Left ventricle myocardium inferior (tissue), 1 donor: ENCODE measurements around the gene UBFD1. TPM values are rescaled to one million over a fixed set of nuclear protein-coding genes. Genes with fewer than 3 reads are reported as not detected.
"Not testable (repeated sequence)": the region's sequence is repeated elsewhere in the genome, so short reads cannot be mapped to it uniquely, and the experiment has no call there.

Experiments used
- DNase-seq: peaks from one replicate; pipeline ENCODE4 v3.0.0-alpha.2; 2020
- H3K27ac ChIP-seq: fragments of 200-600 bp; replicated peaks from 2 replicates; pipeline ENCODE4 v1.8.0; 2021
- H3K27me3 ChIP-seq: fragments of 200-600 bp; 2 replicates; pipeline ENCODE4 v1.8.0; 2021; ENCODE audit warnings: low read depth
- H3K36me3 ChIP-seq: fragments of 200-600 bp; 2 replicates; pipeline ENCODE4 v1.8.0; 2021
- H3K4me1 ChIP-seq: fragments of 200-600 bp; 2 replicates; pipeline ENCODE4 v1.8.0; 2021
- H3K4me3 ChIP-seq: fragments of 200-600 bp; 2 replicates; pipeline ENCODE4 v1.8.0; 2021; ENCODE audit warnings: mild to moderate bottlenecking, moderate library complexity
- H3K9me3 ChIP-seq: fragments of 200-600 bp; replicated peaks from 2 replicates; pipeline ENCODE4 v1.8.0; 2021
- CTCF ChIP-seq: fragments of 200-600 bp; IDR thresholded peaks from 2 replicates; pipeline ENCODE4 v1.8.0; 2021; ENCODE audit warnings: antibody characterized with exemption, mild to moderate bottlenecking, borderline replicate concordance
- intact Hi-C: fragments of 100-400 bp; cut with micrococcal nuclease; formaldehyde crosslinking; loops from one replicate; pipeline ENCODE4 v1.11.0; 2022
- total RNA-seq: library from RNA; stranded (reverse); fragmentation: NEBNext Ultra II Directional; extraction: Animal tissue kit (Norgen Biotek cat#: 25700); gene quantifications from one replicate; pipeline ENCODE4 v1.2.1, GENCODE V29; 2021
- donor health status: DM: no; HTN: yes; CAD: no; lungs with severe emphysema.

Gene UBFD1
- total RNA-seq, 1 donor from 2014 or later = 61.4 TPM

- peak; percentile 86 for DNase-seq
- H3K27ac ChIP-seq = peak within 1 kb of the TSS; percentile 92
- H3K27me3 ChIP-seq = no peaks in the 10 kb centered on the region
- H3K36me3 ChIP-seq = no peaks in the 10 kb centered on the region
- H3K9me3 ChIP-seq = no peaks in the 10 kb centered on the region
- peak; percentile 8 for TF ChIP-seq CTCF
- intact Hi-C loops = loop anchor here (10.0 kb wide), 1 partner anchor 56 kb away; the partner anchor contains the start of gene COG7
- peak within 1 kb of the TSS; percentile 99 for H3K4me3 ChIP-seq
- peaks cover 59% of the 10 kb centered on the region for H3K4me1 ChIP-seq
Observed at GRCh38 chr16:23510164-23510914, 47.2 kb upstream of the UBFD1 start, which contains the start of gene GGA2. TSS of gene GGA2 (minus strand) at chr16:23510494. CDS start at chr16:23510411, 83 bp downstream.

DNA sequence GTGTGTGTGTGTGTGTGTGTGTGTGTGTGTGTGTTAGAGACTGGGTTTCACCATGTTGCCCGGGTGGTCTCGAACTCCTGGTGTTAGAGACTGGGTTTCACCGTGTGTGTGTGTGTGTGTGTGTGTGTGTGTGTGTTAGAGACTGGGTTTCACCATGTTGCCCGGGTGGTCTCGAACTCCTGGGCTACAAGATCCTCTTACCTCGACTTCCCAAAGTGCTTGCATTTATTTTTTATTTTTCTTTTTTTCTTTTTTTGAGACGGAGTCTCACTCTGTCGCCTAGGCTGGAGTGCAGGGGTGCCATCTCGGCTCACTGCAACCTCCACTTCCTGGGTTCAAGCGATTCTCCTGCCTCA, 46.6 kb upstream of the UBFD1 start:
- not testable (repeated sequence) for DNase-seq, H3K27ac ChIP-seq, H3K27me3 ChIP-seq, H3K9me3 ChIP-seq, H3K36me3 ChIP-seq
- Histone ChIP-seq H3K4me3 (peak overlapping the region; percentile 99), H3K4me1 (peaks cover 54% of the 10 kb centered on the region)
- intact Hi-C loops = loop anchor here (10.0 kb wide), 1 partner anchor 56 kb away; the partner anchor contains the start of gene COG7

GRCh38 chr16:23511731-23512130, 45.8 kb upstream of the UBFD1 start:
- no peak for DNase-seq
- no peak for TF ChIP-seq CTCF
- no peak overlapping the region for H3K4me3 ChIP-seq
- H3K27me3 ChIP-seq = no peaks in the 10 kb centered on the region
- no peak overlapping the region for H3K27ac ChIP-seq
- H3K9me3 ChIP-seq = no peaks in the 10 kb centered on the region
- H3K4me1 ChIP-seq = peaks cover 45% of the 10 kb centered on the region
- H3K36me3 ChIP-seq = no peaks in the 10 kb centered on the region
- intact Hi-C loops = loop anchor here (10.0 kb wide), 1 partner anchor 57 kb away; the partner anchor contains the start of gene COG7

DNA sequence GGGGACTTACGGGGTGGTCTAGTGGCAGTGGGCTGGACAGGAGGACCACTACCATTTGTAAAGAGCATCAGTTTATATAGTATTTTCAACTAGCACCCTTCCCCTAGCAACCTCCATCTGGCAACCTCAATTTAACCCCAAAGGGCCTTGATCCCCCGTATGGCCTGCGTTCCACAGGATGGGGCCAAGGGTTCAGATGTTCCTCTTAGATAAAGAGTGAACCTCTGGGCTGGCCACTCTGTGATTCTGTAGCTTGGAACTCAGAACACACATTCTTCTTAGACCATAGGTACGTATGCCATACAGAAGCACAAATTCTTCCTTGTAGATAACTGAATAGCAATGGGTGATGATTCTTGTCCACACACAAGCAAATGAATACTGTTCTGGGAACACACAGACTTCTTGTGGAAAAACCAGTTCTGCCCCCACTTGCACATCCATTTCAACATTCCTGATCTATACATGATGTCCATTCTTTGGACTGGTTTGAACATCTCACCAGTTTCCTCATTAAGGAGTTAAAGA, 45.3 kb upstream of the UBFD1 start:
- no peak overlapping the region for H3K27ac ChIP-seq

GRCh38 chr16:23514381-23515152, 43.0 kb upstream of the UBFD1 start:
- Histone ChIP-seq H3K27me3 (no peaks in the 10 kb centered on the region), H3K4me3 (no peak overlapping the region), H3K36me3 (peaks cover 5% of the 10 kb centered on the region), H3K9me3 (no peaks in the 10 kb centered on the region), H3K27ac (no peak overlapping the region), H3K4me1 (peaks cover 23% of the 10 kb centered on the region)
- no peak for DNase-seq
- intact Hi-C loops = loop anchor here (10.0 kb wide), 1 partner anchor 60 kb away; the partner anchor contains the start of gene COG7
- TF ChIP-seq CTCF = no peak

More for the DNA sequence above, 45.3 kb upstream of the UBFD1 start:
- intact Hi-C loops = loop anchor here (10.0 kb wide), 1 partner anchor 57 kb away; the partner anchor contains the start of gene COG7
- no peak overlapping the region for H3K4me3 ChIP-seq
- no peak for DNase-seq
- no peaks in the 10 kb centered on the region for H3K9me3 ChIP-seq
- TF ChIP-seq CTCF = no peak
- peaks cover 40% of the 10 kb centered on the region for H3K4me1 ChIP-seq
- H3K36me3 ChIP-seq = no peaks in the 10 kb centered on the region
- H3K27me3 ChIP-seq = no peaks in the 10 kb centered on the region
